WERI-Rb-1 (cell line): ENCODE measurements around the gene CCDC88C.
"Not testable (repeated sequence)": the region's sequence is repeated elsewhere in the genome, so short reads cannot be mapped to it uniquely, and the experiment has no call there.

Source experiments
- DNase-seq: peaks from one replicate; pipeline ENCODE4 v3.0.0-alpha.2; 2020
- H3K27ac ChIP-seq: fragments of 250-450 bp; sonication (Bioruptor Pico); 2 replicates; pipeline ENCODE4 v1.5.1; 2020; ENCODE audit warnings: mild to moderate bottlenecking, moderate library complexity
- H3K27me3 ChIP-seq: fragments of 250-450 bp; sonication (Bioruptor Pico); 2 replicates; pipeline ENCODE4 v1.5.1; 2021; ENCODE audit warnings: mild to moderate bottlenecking, low read depth, moderate library complexity; ENCODE audit not compliant: insufficient read depth, severe bottlenecking
- H3K36me3 ChIP-seq: fragments of 250-450 bp; sonication (Bioruptor Pico); 2 replicates; pipeline ENCODE4 v1.5.1; 2020; ENCODE audit warnings: mild to moderate bottlenecking, moderate library complexity
- H3K4me3 ChIP-seq: 2 replicates; pipeline ENCODE4 v1.5.1; 2011; ENCODE audit warnings: low read depth, mild to moderate bottlenecking, control low read depth, low read length
- H3K9me3 ChIP-seq: fragments of 250-450 bp; sonication (Bioruptor Pico); 2 replicates; pipeline ENCODE4 v1.5.1; 2021; ENCODE audit warnings: mild to moderate bottlenecking, moderate library complexity; ENCODE audit not compliant: severe bottlenecking
- CTCF ChIP-seq: IDR thresholded peaks from 2 replicates; pipeline ENCODE4 v1.5.1; 2011; ENCODE audit warnings: low read depth, mild to moderate bottlenecking, control low read depth, inconsistent platforms, low read length

CCDC88C gene

GRCh38 chr14:91229743-91230200 lies 187.8 kb downstream of the CCDC88C start:
- no peak for TF ChIP-seq CTCF
- no peak for DNase-seq
- Histone ChIP-seq H3K27me3 (no peaks in the 10 kb centered on the region), H3K4me3 (no peak overlapping the region), H3K36me3 (no peaks in the 10 kb centered on the region), H3K9me3 (peaks cover 6% of the 10 kb centered on the region), H3K27ac (no peak overlapping the region)

- Histone ChIP-seq H3K27me3 (no peaks in the 10 kb centered on the region), H3K9me3 (peaks cover 6% of the 10 kb centered on the region), H3K4me3 (no peak overlapping the region), H3K27ac (no peak overlapping the region), H3K36me3 (no peaks in the 10 kb centered on the region)
- no peak for DNase-seq
- no peak for TF ChIP-seq CTCF
These were observed 188.6 kb downstream of the CCDC88C start for GRCh38 chr14:91229005-91229382.

- no peak overlapping the region for H3K27ac ChIP-seq
These were observed 189.3 kb downstream of the CCDC88C start for GRCh38 chr14:91228112-91229004.

GRCh38 chr14:91227183-91227628 lies 190.4 kb downstream of the CCDC88C start:
- Histone ChIP-seq H3K9me3 (peaks cover 6% of the 10 kb centered on the region), H3K4me3 (no peak overlapping the region), H3K36me3 (no peaks in the 10 kb centered on the region), H3K27ac (no peak overlapping the region), H3K27me3 (no peaks in the 10 kb centered on the region)
- no peak for DNase-seq
- no peak for TF ChIP-seq CTCF

More at GRCh38 chr14:91228112-91229004, 189.3 kb downstream of the CCDC88C start:
- Histone ChIP-seq H3K27me3 (no peaks in the 10 kb centered on the region), H3K9me3 (peaks cover 6% of the 10 kb centered on the region), H3K4me3 (no peak overlapping the region), H3K36me3 (no peaks in the 10 kb centered on the region)
- TF ChIP-seq CTCF = no peak
- no peak for DNase-seq

GRCh38 chr14:91226360-91226759 lies 191.3 kb downstream of the CCDC88C start:
- H3K27me3 ChIP-seq, H3K4me3 ChIP-seq, H3K36me3 ChIP-seq, DNase-seq, H3K9me3 ChIP-seq, H3K27ac ChIP-seq: not testable (repeated sequence)

- Histone ChIP-seq H3K27ac (no peak overlapping the region), H3K9me3 (peaks cover under 1% of the 10 kb centered on the region), H3K4me3 (no peak overlapping the region), H3K27me3 (no peaks in the 10 kb centered on the region), H3K36me3 (no peaks in the 10 kb centered on the region)
- no peak for DNase-seq
- no peak for TF ChIP-seq CTCF
These were observed 192.6 kb downstream of the CCDC88C start for GRCh38 chr14:91225025-91225424.
